ENCODE measurements around the gene SLC25A53.

Gene SLC25A53
- total RNA-seq, result 5.3 reads per million, percentile 20 among the genes with 10 or more reads in this experiment

- peak; percentile 58 for DNase-seq
These were observed at the start of gene SLC25A53 for GRCh38 chrX:104156630-104157529. SLC25A53 (minus strand) TSS chrX:104157009; CDS start chrX:104105257, 51,752 bp downstream.

- no peak for DNase-seq
These were observed 48.7 kb upstream of the SLC25A53 start for GRCh38 chrX:104205548-104205947.

- DNase-seq, result no peak
These were observed 38.8 kb upstream of the SLC25A53 start for GRCh38 chrX:104195489-104196084.

- DNase-seq, result no peak
These were observed 38.2 kb upstream of the SLC25A53 start for GRCh38 chrX:104195013-104195412.

- no peak for DNase-seq
These were observed 36.7 kb upstream of the SLC25A53 start for GRCh38 chrX:104193485-104193884.

GRCh38 chrX:104189837-104190236 is 33.0 kb upstream of the SLC25A53 start:
- DNase-seq, result no peak

- DNase-seq, result no peak
These were observed 31.1 kb upstream of the SLC25A53 start for GRCh38 chrX:104187931-104188330.

- DNase-seq, result no peak
These were observed 26.9 kb upstream of the SLC25A53 start for GRCh38 chrX:104183685-104184084.

- DNase-seq, result no peak
These were observed 17.0 kb upstream of the SLC25A53 start for GRCh38 chrX:104173841-104174240.

- DNase-seq, result no peak
These were observed 16.0 kb upstream of the SLC25A53 start for GRCh38 chrX:104172788-104173187.

- no peak for DNase-seq
These were observed 15.3 kb upstream of the SLC25A53 start for GRCh38 chrX:104172121-104172520.

GRCh38 chrX:104168127-104168526 is 11.3 kb upstream of the SLC25A53 start:
- DNase-seq, result no peak

GRCh38 chrX:104166735-104167436 is 10.1 kb upstream of the SLC25A53 start:
- no peak for DNase-seq

- DNase-seq, result peak; percentile 76
These were observed 9.3 kb upstream of the SLC25A53 start, which contains the start of gene FAM199X for GRCh38 chrX:104165894-104166734. FAM199X (plus strand) TSS chrX:104166453; CDS start chrX:104166786, 333 bp downstream.

GRCh38 chrX:104151037-104151436 is 5.8 kb downstream of the SLC25A53 start:
- no peak for DNase-seq

- DNase-seq, result no peak
These were observed 15.6 kb downstream of the SLC25A53 start for GRCh38 chrX:104141087-104141760.

GRCh38 chrX:104137496-104137895 is 19.3 kb downstream of the SLC25A53 start:
- no peak for DNase-seq

GRCh38 chrX:104136241-104137019 is 20.4 kb downstream of the SLC25A53 start:
- peak; percentile 56 for DNase-seq

- DNase-seq, result no peak
These were observed 21.1 kb downstream of the SLC25A53 start for GRCh38 chrX:104135677-104136076.

- no peak for DNase-seq
These were observed 22.1 kb downstream of the SLC25A53 start for GRCh38 chrX:104134583-104135261.

Data from effector CD4-positive, alpha-beta T cell (primary cell).